Muscle of arm (tissue), 14 donors: ENCODE results near the gene C2orf72. TPM values are rescaled to one million over a fixed set of nuclear protein-coding genes. Genes with fewer than 3 reads are reported as not detected.
"Not testable (repeated sequence)": the region's sequence is repeated elsewhere in the genome, so short reads cannot be mapped to it uniquely, and the experiment has no call there.

ENCODE experiments used
- DNase-seq: peaks from one replicate; pipeline ENCODE4 v3.0.0-alpha.2; 2013
- long read RNA-seq, 11 donors: transcript quantifications; one replicate each; lab custom pipeline, GENCODE V29; 2026
- polyA plus RNA-seq, 12 donors: library from polyadenylated mRNA; unstranded; fragments of 120-200 nt; gene quantifications; one replicate each; pipeline ENCODE4 v1.2.1, GENCODE V29; 2013; ENCODE audit not compliant: insufficient read length in 12 of 12

The C2orf72 gene
- polyA plus RNA-seq = 10 to 100 TPM in 1 of 12 donors, 1 to 10 TPM in 2, under 1 TPM in 8, not detected in 1; 0.21 to 18.3 (median 0.66) TPM
- long read RNA-seq, donor 1, transcript C2orf72-201 (3 exons, 3,657 nt) = major isoform, 16 of 33 reads
- long read RNA-seq, donor 1, transcript C2orf72-203 (3 exons, 579 nt) = minor isoform, 6 of 33 reads
- long read RNA-seq, donor 1, partial matches to known transcripts = 9 of 33 reads
- long read RNA-seq, donor 1, other reads (novel, unspliced or antisense) = 0 of 33 reads
- long read RNA-seq, donor 2 = 0 reads
- long read RNA-seq, donor 3 = 0 reads
- long read RNA-seq, donor 4 = 0 reads
- long read RNA-seq, donor 5 = 0 reads
- long read RNA-seq, donor 6 = 0 reads
- long read RNA-seq, donor 7 = 0 reads
- long read RNA-seq, donor 8, partial matches to known transcripts = 0 of 1 reads
- long read RNA-seq, donor 8, other reads (novel, unspliced or antisense) = 0 of 1 reads
- long read RNA-seq, donor 9 = 0 reads
- long read RNA-seq, donor 10 = 0 reads
- long read RNA-seq, donor 11, partial matches to known transcripts = 0 of 1 reads
- long read RNA-seq, donor 11, other reads (novel, unspliced or antisense) = 0 of 1 reads

DNA sequence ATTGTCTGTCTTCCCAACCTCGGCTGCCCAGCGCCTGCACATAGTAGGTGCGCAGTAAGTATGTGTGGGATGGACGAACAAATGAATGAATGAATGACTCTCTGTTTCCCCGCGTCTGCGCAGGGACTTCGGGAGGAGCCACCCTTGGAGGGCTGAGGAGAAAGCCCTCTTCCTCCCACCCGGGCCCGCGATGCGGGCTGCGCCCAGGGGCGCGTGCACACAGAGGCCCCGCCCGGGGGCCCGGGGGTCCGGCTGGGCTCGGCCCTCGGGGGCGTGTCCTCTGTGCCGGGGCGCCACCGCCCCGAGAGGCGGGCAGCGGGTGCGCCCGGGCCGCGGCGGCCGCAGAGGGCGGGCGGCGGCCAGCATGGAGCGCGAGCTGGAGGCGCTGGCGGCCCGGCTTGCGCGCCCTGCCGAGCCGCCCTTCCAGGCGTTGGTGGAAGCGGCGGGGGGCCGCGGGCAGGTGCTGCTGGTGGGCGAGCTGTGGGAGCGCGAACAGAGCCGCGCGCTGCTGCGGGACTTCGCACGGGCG, at the start of gene C2orf72:
Gene C2orf72, plus strand, starts transcription at position 322 of the 529 bp plus-strand sequence. Its CDS starts 43 bp downstream, at position 365.
- DNase-seq = no peak

DNA sequence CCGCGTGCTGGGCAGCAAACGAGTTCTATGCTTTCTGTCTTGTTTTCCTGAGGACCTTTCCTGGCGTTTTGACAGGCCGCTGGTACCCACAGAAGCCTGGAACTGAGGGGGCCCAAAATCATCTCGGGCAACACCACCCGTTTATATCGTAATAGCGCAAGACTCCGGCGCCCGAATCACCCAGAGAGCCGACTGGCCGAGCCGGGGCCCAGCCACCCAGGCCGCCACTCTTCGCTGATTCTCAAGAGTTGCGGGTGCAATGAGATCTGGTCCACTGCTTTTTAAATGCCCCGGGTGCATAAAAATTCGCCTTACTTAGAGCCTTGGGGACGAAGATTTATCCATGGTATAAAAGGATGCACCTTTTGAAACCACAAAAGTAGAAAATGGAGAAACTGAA, 47.6 kb upstream of the C2orf72 start:
- no peak for DNase-seq

GRCh38 chr2:230990131-230990898, 47.0 kb upstream of the C2orf72 start:
- DNase-seq = no peak

GRCh38 chr2:230990899-230991150, 46.5 kb upstream of the C2orf72 start:
- DNase-seq = no peak

DNA sequence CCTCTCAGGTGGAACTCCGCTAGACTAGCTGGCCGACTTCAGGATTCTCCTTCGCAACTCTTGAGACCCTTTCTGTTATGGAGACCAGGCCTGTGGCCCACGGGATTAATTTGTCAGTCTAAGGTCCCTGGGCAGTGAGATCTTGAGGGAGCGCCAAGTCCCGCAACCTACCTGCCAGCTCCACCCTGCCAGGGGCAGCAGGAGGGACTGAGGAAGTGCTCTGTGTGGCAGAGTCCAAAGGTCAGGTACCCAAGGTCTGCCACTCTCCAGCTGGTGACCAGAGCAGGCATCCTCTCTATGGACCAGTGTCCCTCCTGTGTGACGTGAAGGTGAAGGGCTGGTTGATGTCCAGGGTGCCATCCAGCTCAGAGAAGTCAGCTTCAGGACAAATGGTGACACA, 45.7 kb upstream of the C2orf72 start:
- DNase-seq = no peak

DNA sequence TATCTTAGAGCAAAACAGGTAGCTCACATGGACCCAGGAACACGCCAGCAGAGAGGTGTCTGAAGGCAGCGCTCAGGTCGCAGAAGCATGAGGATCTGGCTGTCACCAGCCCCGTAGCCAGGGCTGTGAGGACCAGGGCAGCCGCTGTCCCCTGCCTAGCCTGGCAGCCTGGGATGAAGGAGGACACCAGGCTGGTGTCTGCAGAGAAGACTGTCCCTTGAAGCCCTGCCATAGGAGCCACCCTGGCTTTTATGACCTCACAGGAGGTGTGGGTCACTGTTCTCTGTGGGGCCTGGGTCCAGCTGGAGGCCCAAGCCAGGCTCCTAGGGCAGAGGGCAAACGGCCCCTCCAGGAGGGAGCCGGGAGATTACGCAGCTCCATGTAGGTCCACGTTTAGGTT, 41.5 kb upstream of the C2orf72 start, which contains the start of gene SPATA3:
Gene SPATA3, plus strand, starts transcription at position 301 of the 400 bp plus-strand sequence. CDS start 113 bp downstream, outside the sequence.
- DNase-seq = no peak

- DNase-seq = no peak
Measured at GRCh38 chr2:230996661-230997060, 40.7 kb upstream of the C2orf72 start.

DNA sequence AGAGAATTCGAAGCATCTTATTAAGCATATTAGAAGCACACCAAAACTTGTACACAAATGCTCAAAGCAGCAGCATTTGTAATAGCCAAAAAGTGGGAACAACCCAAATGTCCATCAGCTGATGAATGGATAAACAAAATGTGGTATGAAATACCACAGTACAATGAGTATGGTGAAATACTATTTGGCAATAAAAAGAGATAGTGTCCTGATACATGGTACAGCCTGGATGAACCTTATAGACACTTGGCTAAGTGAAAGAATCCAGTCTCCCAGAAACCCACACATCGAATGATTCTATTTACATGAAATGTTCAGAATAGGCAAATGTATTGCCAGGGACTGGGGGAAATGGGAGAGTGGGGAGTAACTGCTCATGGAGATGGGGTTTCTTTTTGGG, 38.4 kb upstream of the C2orf72 start:
- no peak for DNase-seq

DNA sequence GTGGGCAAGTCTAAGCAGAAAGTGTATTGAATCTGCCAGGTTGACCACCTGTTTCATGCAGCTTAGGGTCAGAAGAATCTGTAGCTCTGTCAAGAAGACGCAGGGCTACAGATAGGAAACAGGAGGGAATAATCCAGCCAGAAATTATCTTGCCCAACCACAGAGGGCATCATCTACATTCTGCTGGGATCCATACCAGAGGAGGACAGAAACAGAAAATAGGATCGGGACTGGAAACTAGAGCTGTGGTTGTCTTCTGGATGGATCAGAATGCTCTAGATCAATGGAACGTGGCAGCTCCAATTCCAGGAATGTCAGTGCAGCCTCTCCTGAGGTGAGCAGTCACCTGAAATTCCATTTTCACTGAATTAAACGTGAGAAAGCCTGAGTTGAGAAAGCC, 37.8 kb upstream of the C2orf72 start:
- no peak for DNase-seq

- DNase-seq = no peak
Measured at GRCh38 chr2:231000211-231000904, 37.0 kb upstream of the C2orf72 start.

GRCh38 chr2:231001036-231001435, 36.3 kb upstream of the C2orf72 start:
- no peak for DNase-seq

GRCh38 chr2:231001921-231002320, 35.4 kb upstream of the C2orf72 start:
- no peak for DNase-seq

GRCh38 chr2:231002641-231003040, 34.7 kb upstream of the C2orf72 start:
- no peak for DNase-seq

GRCh38 chr2:231003186-231003585, 34.1 kb upstream of the C2orf72 start:
- no peak for DNase-seq

DNA sequence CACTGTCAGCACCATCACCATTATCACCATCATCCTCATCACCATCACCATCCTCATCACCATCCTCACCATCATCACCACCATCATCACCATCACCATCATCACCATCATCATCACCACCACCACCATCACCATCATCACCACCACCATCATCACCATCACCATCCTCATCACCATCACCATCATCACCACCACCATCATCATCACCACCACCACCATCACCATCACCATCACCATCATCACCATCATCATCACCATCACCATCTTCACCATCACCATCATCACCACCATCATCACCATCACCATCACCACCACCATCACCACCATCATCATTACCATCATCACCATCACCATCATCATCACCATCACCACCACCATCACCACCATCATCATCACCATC, 32.4 kb upstream of the C2orf72 start:
- not testable (repeated sequence) for DNase-seq

GRCh38 chr2:231007286-231008098, 29.8 kb upstream of the C2orf72 start:
- no peak for DNase-seq

- no peak for DNase-seq
Measured at GRCh38 chr2:231008131-231008530, 29.2 kb upstream of the C2orf72 start.

GRCh38 chr2:231009236-231009919, 27.9 kb upstream of the C2orf72 start:
- no peak for DNase-seq

GRCh38 chr2:231010201-231010730, 27.1 kb upstream of the C2orf72 start:
- no peak for DNase-seq

GRCh38 chr2:231011526-231011925, 25.8 kb upstream of the C2orf72 start:
- DNase-seq = no peak
